Ectodermal cell (in vitro differentiated cells): ENCODE data around the gene ZNF768.

Experiments
- H3K27ac ChIP-seq: 2 replicates; pipeline ENCODE4 v1.7.0; 2013; ENCODE audit warnings: mild to moderate bottlenecking, low read depth, low read length; ENCODE audit not compliant: insufficient read depth, poor library complexity, severe bottlenecking
- H3K27me3 ChIP-seq: 2 replicates; pipeline ENCODE4 v1.7.0; 2013; ENCODE audit warnings: mild to moderate bottlenecking, low read length; ENCODE audit not compliant: insufficient read depth, control insufficient read depth, poor library complexity, severe bottlenecking
- H3K36me3 ChIP-seq: one replicate; pipeline ENCODE4 v1.7.0; 2013; ENCODE audit warnings: low read length; ENCODE audit not compliant: control insufficient read depth, insufficient read depth
- H3K4me1 ChIP-seq: one replicate; pipeline ENCODE4 v1.7.0; 2013; ENCODE audit warnings: low read length; ENCODE audit not compliant: control insufficient read depth, insufficient read depth
- H3K4me3 ChIP-seq: 2 replicates; pipeline ENCODE4 v1.7.0; 2013; ENCODE audit warnings: low read depth, low read length, control low read depth; ENCODE audit not compliant: insufficient read depth
- H3K9me3 ChIP-seq: 2 replicates; pipeline ENCODE4 v1.7.0; 2013; ENCODE audit warnings: mild to moderate bottlenecking, low read length, moderate library complexity; ENCODE audit not compliant: control insufficient read depth
- WGBS, 2 experiments: methylation state at CpG; one replicate each; pipeline ENCODE4 v1.1.7; 2013; ENCODE audit warnings: missing lambda C conversion rate in 2 of 2; 5-methylcytosine and 5-hydroxymethylcytosine counted together

The ZNF768 gene

GRCh38 chr16:30566531-30566930 is 40.2 kb upstream of the ZNF768 start:
- Histone ChIP-seq H3K36me3 (no peaks in the 10 kb centered on the region), H3K9me3 (no peaks in the 10 kb centered on the region), H3K27ac (no peak overlapping the region), H3K4me1 (no peaks in the 10 kb centered on the region), H3K27me3 (no peaks in the 10 kb centered on the region), H3K4me3 (no peak overlapping the region)
- WGBS, 2 experiments: 91 to 94% methylated on average over 4 of the region's 4 CpGs

- Histone ChIP-seq H3K36me3 (no peaks in the 10 kb centered on the region), H3K27ac (no peak overlapping the region), H3K4me3 (no peak overlapping the region), H3K27me3 (no peaks in the 10 kb centered on the region), H3K4me1 (no peaks in the 10 kb centered on the region), H3K9me3 (no peaks in the 10 kb centered on the region)
- WGBS, 2 experiments: 88 to 91% methylated on average over 8 of the region's 8 CpGs
These were observed 39.6 kb upstream of the ZNF768 start for GRCh38 chr16:30565984-30566383.

- no peak overlapping the region for H3K4me3 ChIP-seq
- H3K4me1 ChIP-seq: no peaks in the 10 kb centered on the region
- no peaks in the 10 kb centered on the region for H3K27me3 ChIP-seq
- H3K27ac ChIP-seq: no peak overlapping the region
- H3K9me3 ChIP-seq: no peaks in the 10 kb centered on the region
- WGBS, 2 experiments: 73 to 75% methylated on average over 7 of the region's 7 CpGs
- H3K36me3 ChIP-seq: no peaks in the 10 kb centered on the region
These were observed 39.2 kb upstream of the ZNF768 start for GRCh38 chr16:30565526-30565925.

- H3K9me3 ChIP-seq: no peaks in the 10 kb centered on the region
- H3K27me3 ChIP-seq: no peaks in the 10 kb centered on the region
- no peak overlapping the region for H3K4me3 ChIP-seq
- no peaks in the 10 kb centered on the region for H3K36me3 ChIP-seq
- 93 to 95% methylated on average over 14 of the region's 14 CpGs for WGBS, 2 experiments
- H3K27ac ChIP-seq: no peak overlapping the region
- H3K4me1 ChIP-seq: peaks cover 5% of the 10 kb centered on the region
These were observed 35.7 kb upstream of the ZNF768 start for GRCh38 chr16:30562021-30562420.

GRCh38 chr16:30561089-30561816 is 34.9 kb upstream of the ZNF768 start:
- WGBS, 2 experiments: 90 to 93% methylated on average over 46 of the region's 46 CpGs
- Histone ChIP-seq H3K4me3 (no peak overlapping the region), H3K36me3 (no peaks in the 10 kb centered on the region), H3K27me3 (no peaks in the 10 kb centered on the region), H3K4me1 (peaks cover 5% of the 10 kb centered on the region), H3K9me3 (no peaks in the 10 kb centered on the region), H3K27ac (no peak overlapping the region)

GRCh38 chr16:30559690-30560089 is 33.3 kb upstream of the ZNF768 start:
- Histone ChIP-seq H3K27me3 (no peaks in the 10 kb centered on the region), H3K4me3 (no peak overlapping the region), H3K36me3 (peaks cover 7% of the 10 kb centered on the region), H3K4me1 (peaks cover 5% of the 10 kb centered on the region), H3K27ac (no peak overlapping the region), H3K9me3 (no peaks in the 10 kb centered on the region)
- WGBS, 2 experiments: 96 to 97% methylated on average over 6 of the region's 6 CpGs

GRCh38 chr16:30558789-30559377 is 32.5 kb upstream of the ZNF768 start:
- peaks cover 5% of the 10 kb centered on the region for H3K4me1 ChIP-seq
- no peaks in the 10 kb centered on the region for H3K27me3 ChIP-seq
- WGBS, 2 experiments: 91 to 92% methylated on average over 21 of the region's 21 CpGs
- no peak overlapping the region for H3K4me3 ChIP-seq
- peaks cover 7% of the 10 kb centered on the region for H3K36me3 ChIP-seq
- no peaks in the 10 kb centered on the region for H3K9me3 ChIP-seq
- H3K27ac ChIP-seq: peak overlapping the region; percentile 86

- H3K9me3 ChIP-seq: no peaks in the 10 kb centered on the region
- H3K4me3 ChIP-seq: peak within 1 kb of the TSS; percentile 81
- H3K27me3 ChIP-seq: no peaks in the 10 kb centered on the region
- H3K36me3 ChIP-seq: peaks cover 7% of the 10 kb centered on the region
- WGBS, 2 experiments: 1% methylated on average over 74 of the region's 74 CpGs
- peaks cover 5% of the 10 kb centered on the region for H3K4me1 ChIP-seq
- H3K27ac ChIP-seq: peak within 1 kb of the TSS; percentile 86
These were observed 31.8 kb upstream of the ZNF768 start, which contains the start of gene ZNF764 for GRCh38 chr16:30557957-30558788. TSS of gene ZNF764 (minus strand) at chr16:30558374. CDS start at chr16:30558182, 192 bp downstream.

GRCh38 chr16:30557707-30557956 is 31.3 kb upstream of the ZNF768 start:
- 2 to 3% methylated on average over 17 of the region's 17 CpGs for WGBS, 2 experiments
- Histone ChIP-seq H3K4me1 (peaks cover 5% of the 10 kb centered on the region), H3K9me3 (no peaks in the 10 kb centered on the region), H3K27me3 (no peaks in the 10 kb centered on the region), H3K27ac (peak overlapping the region; percentile 86), H3K4me3 (peak overlapping the region; percentile 81), H3K36me3 (peaks cover 7% of the 10 kb centered on the region)

GRCh38 chr16:30556125-30556473 is 29.7 kb upstream of the ZNF768 start:
- Histone ChIP-seq H3K4me1 (peaks cover 5% of the 10 kb centered on the region), H3K27me3 (no peaks in the 10 kb centered on the region), H3K4me3 (no peak overlapping the region), H3K9me3 (no peaks in the 10 kb centered on the region), H3K27ac (no peak overlapping the region), H3K36me3 (peaks cover 7% of the 10 kb centered on the region)
- WGBS, 2 experiments: 82 to 86% methylated on average over 10 of the region's 10 CpGs
